ENCODE measurements around the gene NOTCH3.
A peak's percentile ranks its signal among the peaks of the same experiment; 100 is the strongest.

Gene NOTCH3

DNA sequence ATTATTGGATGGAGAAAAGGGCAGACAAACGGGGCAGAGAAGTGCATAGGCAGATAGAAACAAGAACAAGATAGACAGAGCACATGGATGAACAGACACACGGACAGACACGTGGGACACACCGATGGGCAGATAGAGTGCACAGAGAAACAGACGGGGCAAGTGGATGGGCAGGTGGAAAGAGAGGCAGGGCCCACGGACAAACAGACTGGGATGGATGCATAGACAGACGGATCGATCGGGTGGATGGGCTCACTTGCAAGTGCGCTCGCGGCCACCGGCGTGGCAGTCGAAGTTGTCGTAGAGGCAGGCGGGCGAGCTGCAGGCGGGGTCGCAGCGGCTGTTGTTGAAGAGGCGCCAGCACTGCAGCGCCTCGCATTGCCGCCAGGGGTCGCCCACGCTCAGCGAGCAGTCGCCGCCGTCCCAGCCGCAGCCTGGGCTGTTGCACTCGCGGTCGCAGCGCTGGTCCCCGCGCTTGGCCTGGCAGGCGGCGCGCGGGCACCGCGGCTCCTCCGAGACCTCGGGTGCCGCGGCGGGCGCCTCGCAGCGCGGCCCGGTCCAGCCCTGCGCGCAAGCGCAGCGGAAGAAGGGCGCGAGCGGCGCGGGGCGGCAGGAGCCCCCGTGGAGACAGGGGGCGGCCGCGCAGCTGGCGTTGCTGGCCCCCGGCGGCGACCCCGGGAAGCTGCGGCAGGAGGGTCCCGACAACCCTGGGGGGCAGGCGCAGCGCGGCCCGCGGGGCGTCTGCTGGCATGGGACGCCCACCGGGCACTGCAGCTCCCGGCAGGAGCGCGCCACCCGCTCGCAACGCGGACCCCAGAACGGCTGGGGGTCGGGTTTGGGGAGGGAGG is 23.3 kb downstream of the NOTCH3 start:
- no peak overlapping the region for H3K4me3 ChIP-seq (replicated peaks; ENCODE audit: low read depth, low read length)
- DNase-seq (ENCODE audit: low read depth), result peak; percentile 76
- TF ChIP-seq, protein P1, sequence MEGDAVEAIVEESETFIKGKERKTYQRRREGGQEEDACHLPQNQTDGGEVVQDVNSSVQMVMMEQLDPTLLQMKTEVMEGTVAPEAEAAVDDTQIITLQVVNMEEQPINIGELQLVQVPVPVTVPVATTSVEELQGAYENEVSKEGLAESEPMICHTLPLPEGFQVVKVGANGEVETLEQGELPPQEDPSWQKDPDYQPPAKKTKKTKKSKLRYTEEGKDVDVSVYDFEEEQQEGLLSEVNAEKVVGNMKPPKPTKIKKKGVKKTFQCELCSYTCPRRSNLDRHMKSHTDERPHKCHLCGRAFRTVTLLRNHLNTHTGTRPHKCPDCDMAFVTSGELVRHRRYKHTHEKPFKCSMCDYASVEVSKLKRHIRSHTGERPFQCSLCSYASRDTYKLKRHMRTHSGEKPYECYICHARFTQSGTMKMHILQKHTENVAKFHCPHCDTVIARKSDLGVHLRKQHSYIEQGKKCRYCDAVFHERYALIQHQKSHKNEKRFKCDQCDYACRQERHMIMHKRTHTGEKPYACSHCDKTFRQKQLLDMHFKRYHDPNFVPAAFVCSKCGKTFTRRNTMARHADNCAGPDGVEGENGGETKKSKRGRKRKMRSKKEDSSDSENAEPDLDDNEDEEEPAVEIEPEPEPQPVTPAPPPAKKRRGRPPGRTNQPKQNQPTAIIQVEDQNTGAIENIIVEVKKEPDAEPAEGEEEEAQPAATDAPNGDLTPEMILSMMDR (IDR thresholded peaks at IDR 0.05; ENCODE audit: low read length, missing control alignments), result peak; percentile 55

DNA sequence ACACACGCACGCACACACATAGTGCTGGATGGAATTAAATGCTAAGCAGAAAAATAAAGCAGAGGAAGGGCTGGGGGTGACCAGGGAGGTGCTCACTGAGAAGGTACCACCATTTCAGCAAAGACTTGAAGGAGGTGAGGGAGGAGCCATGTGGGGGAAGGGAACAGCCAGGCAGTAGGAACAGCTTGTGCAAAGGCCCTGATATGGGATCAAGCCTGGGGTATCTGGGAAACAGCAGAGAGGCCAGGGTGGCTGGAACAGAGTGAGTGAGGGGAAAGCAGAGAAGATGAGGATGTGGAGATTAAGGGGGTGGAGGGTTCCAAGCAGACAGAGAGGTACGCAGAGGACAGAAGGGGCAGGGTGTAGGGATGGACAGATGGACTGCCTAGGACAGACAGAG is 25.2 kb downstream of the NOTCH3 start:
- DNase-seq (ENCODE audit: low read depth), result no peak
- TF ChIP-seq, protein P1 (IDR thresholded peaks at IDR 0.05; ENCODE audit: low read length, missing control alignments), result no peak
- H3K4me3 ChIP-seq (replicated peaks; ENCODE audit: low read depth, low read length), result no peak overlapping the region

DNA sequence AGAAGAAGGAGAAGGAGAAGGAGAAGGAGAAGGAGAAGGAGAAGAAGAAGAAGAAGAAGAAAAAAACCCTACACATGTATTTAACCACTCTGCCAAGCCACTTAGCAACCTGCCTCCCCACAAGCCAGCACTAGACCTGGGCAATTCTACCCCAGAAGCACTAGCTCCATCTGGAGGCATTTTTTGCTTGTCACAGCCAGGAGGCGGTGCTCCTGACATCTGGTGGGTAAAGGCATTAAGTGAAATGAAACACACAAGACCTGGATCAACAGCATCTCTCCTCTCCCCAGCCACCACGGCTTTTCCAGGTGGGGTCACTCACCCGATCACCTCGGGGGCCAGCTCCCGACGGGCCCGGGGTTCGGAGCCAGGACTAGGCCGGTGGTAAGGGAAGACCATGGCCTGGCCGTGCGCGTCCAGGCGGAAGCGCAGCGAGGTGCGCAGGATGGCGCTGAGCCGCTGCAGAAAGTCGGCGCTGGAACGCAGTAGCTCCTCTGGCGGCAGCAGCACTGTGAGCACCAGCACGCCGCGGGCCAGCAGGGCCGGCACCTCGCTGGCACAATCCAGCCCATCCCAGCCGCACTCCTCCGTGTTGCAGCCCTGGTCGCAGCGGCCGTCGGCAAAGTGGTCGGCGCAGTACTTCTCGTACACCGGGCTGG is 26.9 kb downstream of the NOTCH3 start:
- no peak for DNase-seq (ENCODE audit: low read depth)
- TF ChIP-seq, protein P1 (IDR thresholded peaks at IDR 0.05; ENCODE audit: low read length, missing control alignments), result peak; percentile 25
- H3K4me3 ChIP-seq (replicated peaks; ENCODE audit: low read depth, low read length), result no peak overlapping the region

DNA sequence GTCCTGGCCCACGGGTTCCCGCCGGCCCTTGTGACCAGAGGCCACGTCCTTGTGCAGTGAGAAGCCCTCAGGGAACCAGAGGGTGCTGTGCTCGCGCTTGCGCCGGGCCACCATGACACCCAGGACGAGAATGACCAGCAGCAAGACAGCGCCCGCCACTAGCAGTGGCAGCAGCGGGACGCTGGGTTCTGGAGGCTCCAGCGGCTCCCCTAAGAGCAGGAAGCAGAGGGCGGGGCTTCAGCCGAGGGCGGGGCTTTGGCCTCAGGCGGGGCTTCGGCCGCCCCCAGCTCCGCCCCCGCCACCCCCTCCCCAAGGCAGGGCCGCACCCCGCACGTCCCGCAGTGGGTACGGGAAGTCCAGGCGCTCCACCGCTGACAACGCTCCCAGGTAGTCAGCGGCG is 30.4 kb downstream of the NOTCH3 start:
- no peak for DNase-seq (ENCODE audit: low read depth)
- no peak overlapping the region for H3K4me3 ChIP-seq (replicated peaks; ENCODE audit: low read depth, low read length)
- TF ChIP-seq, protein P1 (IDR thresholded peaks at IDR 0.05; ENCODE audit: low read length, missing control alignments), result no peak

DNA sequence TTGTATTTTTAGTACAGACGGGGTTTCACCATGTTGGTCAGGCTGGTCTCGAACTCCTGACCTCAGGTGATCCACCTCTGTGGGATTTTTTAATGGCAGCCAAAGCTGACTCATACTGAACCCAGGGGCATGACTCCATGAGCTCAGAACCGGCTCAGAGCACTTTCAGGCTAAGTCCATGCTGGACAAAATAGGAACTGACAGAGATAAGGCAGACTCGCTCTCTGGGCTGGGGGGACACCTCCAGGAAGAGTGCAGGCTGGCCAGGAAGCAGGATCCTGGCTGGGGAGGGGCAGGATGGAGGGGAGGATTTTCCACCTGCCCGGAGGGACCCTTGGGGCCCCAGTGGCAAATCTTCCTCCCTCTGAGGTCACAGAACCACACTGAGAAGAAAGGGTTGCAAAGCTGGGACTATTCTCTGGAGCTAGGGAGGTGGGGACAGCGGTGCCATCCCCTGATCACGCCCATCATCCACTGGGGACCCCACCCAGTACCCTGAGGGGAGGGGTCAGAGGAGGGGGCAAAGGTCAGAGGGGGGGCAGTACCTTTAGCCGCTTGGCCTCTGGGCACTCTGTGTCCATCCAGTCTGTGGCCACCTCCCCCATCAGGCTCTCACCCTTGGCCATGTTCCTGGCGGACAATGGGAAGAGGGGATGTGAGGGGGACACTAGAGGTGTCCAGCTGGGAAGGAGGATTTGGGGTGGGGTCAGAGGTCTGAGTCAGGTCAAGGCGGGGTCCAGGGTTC is 31.1 kb downstream of the NOTCH3 start:
- no peak for DNase-seq (ENCODE audit: low read depth)
- H3K4me3 ChIP-seq (replicated peaks; ENCODE audit: low read depth, low read length), result no peak overlapping the region
- TF ChIP-seq, protein P1 (IDR thresholded peaks at IDR 0.05; ENCODE audit: low read length, missing control alignments), result no peak

DNA sequence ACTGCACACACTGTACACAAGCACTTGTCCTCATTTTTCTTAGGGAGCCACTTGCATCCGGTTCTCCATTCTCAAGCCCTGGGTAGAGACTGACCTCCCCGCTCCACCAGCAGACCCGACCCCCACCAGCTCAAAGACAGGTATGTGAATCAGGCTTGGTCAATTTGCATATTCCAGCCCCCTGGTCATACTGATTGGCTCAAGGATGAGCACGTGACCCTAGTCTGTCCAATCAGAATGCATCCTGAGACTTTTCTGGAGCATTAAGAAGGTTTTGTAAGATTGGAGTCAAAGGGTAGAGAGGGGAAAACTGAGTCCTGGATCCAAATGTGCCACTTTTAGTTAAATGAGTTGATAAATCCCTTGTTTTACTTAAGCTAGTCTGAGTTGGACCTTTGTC is 34.1 kb downstream of the NOTCH3 start:
- no peak for DNase-seq (ENCODE audit: low read depth)
- TF ChIP-seq, protein P1 (IDR thresholded peaks at IDR 0.05; ENCODE audit: low read length, missing control alignments), result no peak
- no peak overlapping the region for H3K4me3 ChIP-seq (replicated peaks; ENCODE audit: low read depth, low read length)

Data from fibroblast of pulmonary artery (primary cell).